ENCODE results near the gene ABCB8.
A peak's percentile ranks its signal among the peaks of the same experiment; 100 is the strongest.

ABCB8 gene

DNA sequence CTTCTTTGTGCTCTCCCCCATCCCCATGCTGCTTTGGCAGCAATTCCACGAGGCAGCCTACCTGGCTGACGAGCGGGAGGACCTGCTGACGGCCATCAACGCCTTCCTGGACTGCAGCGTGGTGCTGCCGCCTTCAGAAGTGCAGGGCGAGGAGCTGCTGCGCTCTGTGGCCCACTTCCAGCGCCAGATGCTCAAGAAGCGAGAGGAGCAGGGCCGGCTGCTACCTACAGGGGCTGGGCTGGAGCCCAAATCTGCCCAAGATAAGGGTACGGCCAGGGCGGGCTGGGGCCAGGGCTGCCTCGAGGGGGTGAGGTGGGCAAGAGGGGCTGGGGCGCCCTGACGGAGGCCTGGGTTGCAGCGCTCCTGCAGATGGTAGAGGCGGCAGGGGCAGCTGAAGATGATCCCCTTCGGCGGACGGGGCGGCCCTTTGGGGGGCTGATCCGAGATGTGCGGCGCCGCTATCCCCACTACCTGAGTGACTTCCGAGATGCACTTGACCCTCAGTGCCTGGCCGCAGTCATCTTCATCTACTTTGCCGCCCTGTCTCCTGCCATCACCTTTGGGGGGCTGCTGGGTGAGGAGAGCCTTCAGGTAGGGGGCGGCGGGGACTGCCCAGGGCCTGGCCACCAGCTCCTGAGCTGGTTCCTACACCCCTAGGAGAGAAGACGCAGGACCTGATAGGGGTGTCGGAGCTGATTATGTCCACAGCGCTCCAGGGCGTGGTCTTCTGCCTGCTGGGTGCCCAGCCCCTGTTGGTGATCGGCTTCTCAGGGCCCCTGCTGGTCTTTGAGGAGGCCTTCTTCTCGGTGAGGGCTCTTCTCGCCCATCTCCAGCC, 43.0 kb downstream of the ABCB8 start:
- Mint-ChIP-seq H3K4me1 (ENCODE audit: low read depth) (no peaks in the 10 kb centered on the region), H3K9me3 (no peaks in the 10 kb centered on the region), H3K4me3 (no peak overlapping the region), H3K27ac (no peak overlapping the region), H3K27me3 (no peaks in the 10 kb centered on the region), H3K36me3 (ENCODE audit: low read depth) (peaks cover 39% of the 10 kb centered on the region)

DNA sequence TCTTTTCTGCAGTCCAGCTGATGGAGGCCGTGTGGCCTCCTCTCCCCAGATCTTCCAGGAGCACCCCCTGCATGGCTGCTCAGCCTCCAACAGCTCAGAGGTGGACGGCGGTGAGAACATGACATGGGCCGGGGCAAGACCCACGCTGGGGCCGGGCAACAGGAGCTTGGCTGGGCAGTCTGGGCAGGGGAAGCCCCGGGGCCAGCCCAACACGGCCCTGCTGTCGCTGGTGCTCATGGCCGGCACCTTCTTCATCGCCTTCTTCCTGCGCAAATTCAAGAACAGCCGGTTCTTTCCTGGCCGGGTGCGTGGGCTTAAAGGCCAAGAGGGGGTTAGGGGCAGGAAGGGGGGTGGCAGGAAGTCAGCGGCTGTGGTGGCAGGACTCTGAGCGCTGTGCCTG, 45.7 kb downstream of the ABCB8 start:
- H3K27me3 Mint-ChIP-seq: no peaks in the 10 kb centered on the region
- H3K9me3 Mint-ChIP-seq: no peaks in the 10 kb centered on the region
- H3K4me1 Mint-ChIP-seq (ENCODE audit: low read depth): peaks cover 9% of the 10 kb centered on the region
- H3K36me3 Mint-ChIP-seq (ENCODE audit: low read depth): peaks cover 35% of the 10 kb centered on the region
- H3K4me3 Mint-ChIP-seq: no peak overlapping the region
- H3K27ac Mint-ChIP-seq: peak overlapping the region; percentile 18

- peaks cover 41% of the 10 kb centered on the region for H3K36me3 Mint-ChIP-seq (ENCODE audit: low read depth)
- no peaks in the 10 kb centered on the region for H3K27me3 Mint-ChIP-seq
- H3K27ac Mint-ChIP-seq: no peak overlapping the region
- peaks cover 19% of the 10 kb centered on the region for H3K4me1 Mint-ChIP-seq (ENCODE audit: low read depth)
- H3K9me3 Mint-ChIP-seq: no peaks in the 10 kb centered on the region
- no peak overlapping the region for H3K4me3 Mint-ChIP-seq
Observed at GRCh38 chr7:151074817-151075661, 46.8 kb downstream of the ABCB8 start.

DNA sequence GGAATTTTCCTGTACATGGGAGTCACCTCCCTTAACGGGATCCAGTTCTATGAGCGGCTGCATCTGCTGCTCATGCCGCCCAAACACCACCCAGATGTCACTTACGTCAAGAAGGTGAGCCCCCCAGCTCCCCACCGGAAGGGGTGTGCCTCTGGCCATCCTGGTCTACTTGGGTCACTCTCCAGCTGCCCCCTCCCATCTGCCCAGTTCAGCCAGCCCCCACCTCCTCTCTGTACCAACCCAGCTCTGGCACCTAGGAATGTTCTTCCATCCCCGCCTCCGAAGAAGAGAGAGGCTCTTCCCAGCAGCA, 47.4 kb downstream of the ABCB8 start:
- no peaks in the 10 kb centered on the region for H3K9me3 Mint-ChIP-seq
- peaks cover 20% of the 10 kb centered on the region for H3K4me1 Mint-ChIP-seq (ENCODE audit: low read depth)
- H3K27ac Mint-ChIP-seq: no peak overlapping the region
- H3K27me3 Mint-ChIP-seq: no peaks in the 10 kb centered on the region
- peaks cover 41% of the 10 kb centered on the region for H3K36me3 Mint-ChIP-seq (ENCODE audit: low read depth)
- no peak overlapping the region for H3K4me3 Mint-ChIP-seq

DNA sequence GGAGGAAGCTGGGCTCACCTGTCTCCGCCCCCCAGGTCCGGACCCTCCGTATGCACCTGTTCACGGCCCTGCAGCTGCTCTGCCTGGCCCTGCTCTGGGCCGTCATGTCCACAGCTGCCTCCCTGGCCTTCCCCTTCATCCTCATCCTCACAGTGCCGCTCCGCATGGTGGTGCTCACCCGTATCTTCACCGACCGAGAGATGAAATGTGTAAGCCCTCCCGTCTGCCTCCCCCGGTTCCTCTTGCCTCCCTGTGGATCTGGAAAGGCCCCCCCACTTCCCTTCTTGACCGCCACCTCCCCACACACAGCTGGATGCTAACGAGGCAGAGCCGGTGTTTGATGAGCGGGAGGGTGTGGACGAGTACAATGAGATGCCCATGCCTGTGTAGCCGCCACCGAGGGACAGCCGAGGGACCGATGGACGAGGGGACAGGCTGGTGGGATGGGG, 47.8 kb downstream of the ABCB8 start:
- H3K4me3 Mint-ChIP-seq: no peak overlapping the region
- peaks cover 41% of the 10 kb centered on the region for H3K36me3 Mint-ChIP-seq (ENCODE audit: low read depth)
- peaks cover 20% of the 10 kb centered on the region for H3K4me1 Mint-ChIP-seq (ENCODE audit: low read depth)
- no peaks in the 10 kb centered on the region for H3K27me3 Mint-ChIP-seq
- no peaks in the 10 kb centered on the region for H3K9me3 Mint-ChIP-seq
- no peak overlapping the region for H3K27ac Mint-ChIP-seq

- no peak overlapping the region for H3K4me3 Mint-ChIP-seq
- no peaks in the 10 kb centered on the region for H3K9me3 Mint-ChIP-seq
- H3K4me1 Mint-ChIP-seq (ENCODE audit: low read depth): peaks cover 27% of the 10 kb centered on the region
- no peak overlapping the region for H3K27ac Mint-ChIP-seq
- H3K36me3 Mint-ChIP-seq (ENCODE audit: low read depth): peaks cover 38% of the 10 kb centered on the region
- no peaks in the 10 kb centered on the region for H3K27me3 Mint-ChIP-seq
Observed at GRCh38 chr7:151076863-151077704, 48.8 kb downstream of the ABCB8 start.

- Mint-ChIP-seq H3K27ac (peak overlapping the region; percentile 24), H3K4me3 (peak overlapping the region; percentile 27), H3K36me3 (ENCODE audit: low read depth) (peaks cover 34% of the 10 kb centered on the region), H3K9me3 (no peaks in the 10 kb centered on the region), H3K27me3 (no peaks in the 10 kb centered on the region), H3K4me1 (ENCODE audit: low read depth) (peaks cover 31% of the 10 kb centered on the region)
Observed at GRCh38 chr7:151077705-151078232, 49.5 kb downstream of the ABCB8 start.

DNA sequence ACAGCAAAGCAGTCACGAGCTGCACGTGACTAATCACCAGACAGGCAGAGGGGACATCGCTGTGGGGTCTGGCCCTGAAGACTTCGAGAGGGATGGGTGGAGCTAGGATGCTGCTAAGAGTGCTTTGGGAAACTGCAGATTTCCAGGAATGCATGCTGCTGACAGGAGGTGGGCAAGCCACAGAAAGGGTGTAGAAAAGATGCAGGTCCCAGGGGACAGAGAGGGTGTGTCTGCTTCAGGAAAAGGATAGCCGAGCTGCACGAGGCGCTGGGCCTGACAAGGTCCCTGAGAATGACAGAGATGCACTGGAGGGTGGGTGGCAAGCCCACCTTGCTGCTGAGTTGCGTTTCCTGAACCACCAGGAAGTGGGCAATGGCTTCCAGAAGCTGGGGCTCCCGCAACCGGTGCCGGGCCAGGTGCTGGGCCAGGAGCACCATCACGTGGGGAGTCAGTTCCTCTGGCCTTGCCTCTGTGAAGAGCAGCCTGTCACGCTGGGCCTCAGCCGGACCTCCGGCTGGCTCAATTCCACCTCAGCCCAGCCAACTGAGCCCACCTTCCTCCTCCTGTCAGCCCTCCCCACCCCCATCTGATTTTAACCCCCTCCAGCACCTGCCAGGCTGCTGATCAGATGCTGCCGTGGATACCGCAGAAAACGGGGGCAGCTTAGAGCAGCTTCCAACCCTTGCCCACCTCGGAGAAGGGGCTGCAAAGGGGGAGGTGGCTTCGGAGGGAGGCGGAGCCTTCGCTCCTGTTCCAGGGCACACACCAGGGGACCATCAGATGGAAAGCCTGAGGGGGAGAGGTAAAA, 50.2 kb downstream of the ABCB8 start:
- Mint-ChIP-seq H3K4me3 (peak overlapping the region; percentile 91), H3K27me3 (no peaks in the 10 kb centered on the region), H3K4me1 (ENCODE audit: low read depth) (peaks cover 33% of the 10 kb centered on the region), H3K36me3 (ENCODE audit: low read depth) (peaks cover 34% of the 10 kb centered on the region), H3K27ac (peak overlapping the region; percentile 24), H3K9me3 (no peaks in the 10 kb centered on the region)

DNA sequence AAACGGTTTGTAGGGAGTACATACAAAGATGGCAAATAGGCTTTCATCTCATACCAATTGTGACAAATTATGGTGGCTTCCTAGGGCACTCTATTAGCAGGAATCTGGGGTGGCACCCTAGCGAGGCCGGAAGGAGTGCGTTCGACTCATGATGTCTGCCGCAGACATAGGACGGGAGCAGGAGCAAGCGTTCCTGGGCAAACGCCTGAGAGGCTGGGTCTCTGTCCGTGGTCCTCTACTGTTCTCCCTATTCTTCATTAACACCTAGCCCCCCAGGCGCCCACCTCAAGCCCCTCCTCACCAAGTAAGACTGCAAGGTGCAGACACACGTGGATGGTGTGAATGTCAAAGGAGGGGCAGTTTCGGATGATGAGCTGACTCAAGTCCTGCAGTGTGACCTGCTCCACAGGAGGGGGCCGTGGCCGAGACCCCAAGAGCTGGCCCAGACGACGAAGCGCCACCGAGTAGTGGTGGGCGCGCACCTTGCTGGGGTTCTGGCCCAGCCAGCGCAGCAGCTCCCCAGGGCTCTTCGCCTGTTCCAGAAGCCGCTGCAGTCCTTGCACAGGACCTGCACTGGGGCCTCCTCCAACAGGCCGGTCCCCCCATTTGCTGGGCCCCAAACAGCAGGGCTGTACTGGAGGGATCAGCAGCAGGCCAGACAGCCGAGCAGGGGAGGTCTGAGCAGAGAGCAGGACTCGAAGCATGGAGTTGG, 51.1 kb downstream of the ABCB8 start:
- no peaks in the 10 kb centered on the region for H3K9me3 Mint-ChIP-seq
- no peaks in the 10 kb centered on the region for H3K27me3 Mint-ChIP-seq
- H3K4me3 Mint-ChIP-seq: peak overlapping the region; percentile 91
- H3K27ac Mint-ChIP-seq: peak overlapping the region; percentile 80
- peaks cover 39% of the 10 kb centered on the region for H3K4me1 Mint-ChIP-seq (ENCODE audit: low read depth)
- H3K36me3 Mint-ChIP-seq (ENCODE audit: low read depth): peaks cover 30% of the 10 kb centered on the region

GRCh38 chr7:151080067-151080521, 51.8 kb downstream of the ABCB8 start:
- Mint-ChIP-seq H3K27ac (peak overlapping the region; percentile 80), H3K36me3 (ENCODE audit: low read depth) (peaks cover 25% of the 10 kb centered on the region), H3K9me3 (no peaks in the 10 kb centered on the region), H3K27me3 (peaks cover 6% of the 10 kb centered on the region), H3K4me3 (peak overlapping the region; percentile 91), H3K4me1 (ENCODE audit: low read depth) (peaks cover 44% of the 10 kb centered on the region)

DNA sequence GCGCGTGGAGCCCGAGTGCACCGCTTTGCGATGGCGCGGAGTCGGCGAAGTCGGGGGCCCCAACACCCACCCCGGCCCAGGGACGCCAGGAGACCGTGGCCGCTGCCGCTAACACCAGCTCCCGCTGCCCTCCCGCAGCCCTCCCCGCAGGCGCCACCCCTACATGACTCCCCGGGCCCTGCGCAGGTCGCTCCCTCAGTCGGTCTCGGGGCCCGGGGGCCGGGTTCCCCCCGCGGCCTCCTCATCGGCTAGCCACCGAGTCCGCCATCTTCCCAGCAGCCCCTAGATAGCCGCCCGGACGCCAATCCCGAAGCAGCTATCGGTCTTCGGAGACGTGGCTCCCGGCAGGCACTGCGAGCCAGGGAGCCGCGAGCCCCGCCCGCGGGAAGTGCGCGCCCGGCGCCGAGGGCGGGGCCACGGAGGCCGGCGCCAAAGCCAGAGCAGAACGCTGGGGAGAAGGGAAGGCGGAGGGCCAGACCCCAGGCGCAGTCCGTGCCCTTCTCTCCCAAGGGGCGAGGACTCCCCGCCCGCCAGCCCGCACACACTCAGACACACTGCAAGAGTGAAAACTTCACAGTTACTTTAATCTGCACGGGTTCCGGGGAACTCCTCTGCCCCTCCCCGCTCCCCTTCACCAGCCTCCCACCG, 52.4 kb downstream of the ABCB8 start, which contains the start of gene FASTK:
TSS of gene FASTK (minus strand) at position 288 of the 648 bp plus-strand sequence. CDS start at position 245, 43 bp downstream.
- H3K4me1 Mint-ChIP-seq (ENCODE audit: low read depth): peaks cover 49% of the 10 kb centered on the region
- H3K4me3 Mint-ChIP-seq: peak within 1 kb of the TSS; percentile 96
- no peaks in the 10 kb centered on the region for H3K9me3 Mint-ChIP-seq
- peaks cover 21% of the 10 kb centered on the region for H3K36me3 Mint-ChIP-seq (ENCODE audit: low read depth)
- peak within 1 kb of the TSS; percentile 80 for H3K27ac Mint-ChIP-seq
- H3K27me3 Mint-ChIP-seq: peaks cover 11% of the 10 kb centered on the region

- Mint-ChIP-seq H3K9me3 (no peaks in the 10 kb centered on the region), H3K27me3 (peaks cover 13% of the 10 kb centered on the region), H3K4me3 (peak overlapping the region; percentile 96), H3K4me1 (ENCODE audit: low read depth) (peaks cover 52% of the 10 kb centered on the region), H3K36me3 (ENCODE audit: low read depth) (peaks cover 14% of the 10 kb centered on the region), H3K27ac (peak overlapping the region; percentile 41)
Observed at GRCh38 chr7:151081170-151082101, 53.2 kb downstream of the ABCB8 start.

All from stimulated activated naive CD8-positive, alpha-beta T cell treated with anti-CD3 and anti-CD28 coated beads, Interleukin-15, Interleukin-2, amounts not matched to agents 100 ng/mL and 50 ng/mL, for 24 hours (primary cell).